IMR-90 (cell line): ENCODE data around the gene RLN3. TPM values are rescaled to one million over a fixed set of nuclear protein-coding genes. Genes with fewer than 3 reads are reported as not detected.

Source experiments
- ATAC-seq: fragments of 200-7000 bp; cut with Tn5 transposase; 2 replicates; pipeline ENCODE4 v1.9.1; 2020; ENCODE audit warnings: low read depth, mild to moderate bottlenecking, moderate library complexity
- BruUV-seq: library from RNA; stranded (reverse); fragments of 400-500 nt; replicated peaks from 2 replicates; lab custom pipeline; 2021; lab: Mats Ljungman, UMichigan
- CTCF ChIA-PET: fragments of 300-600 bp; formaldehyde crosslinking; extraction: SDS; loops from one replicate; lab custom pipeline; 2021; ENCODE audit warnings: antibody characterized with exemption; lab: Yijun Ruan, JAX
- POLR2A ChIA-PET: fragments of 300-600 bp; sonication (Branson Sonifier 250); formaldehyde crosslinking; loops from one replicate; lab custom pipeline; 2022; ENCODE audit warnings: antibody characterized with exemption; ENCODE audit not compliant: unreplicated experiment; lab: Charles Lee
- DNase-seq: peaks from one replicate; pipeline ENCODE4 v3.0.0; 2013
- H2AFZ ChIP-seq: replicated peaks from 2 replicates; pipeline ENCODE3; 2013; ENCODE audit warnings: low read length, mild to moderate bottlenecking; ENCODE audit not compliant: poor library complexity
- H2AK5ac ChIP-seq: 2 replicates; pipeline ENCODE4 v1.6.1; 2013; ENCODE audit warnings: low read depth, low read length, inconsistent platforms
- H2AK9ac ChIP-seq: replicated peaks from 2 replicates; pipeline ENCODE3; 2013; ENCODE audit warnings: mild to moderate bottlenecking, low read depth, low read length, moderate library complexity; ENCODE audit not compliant: poor library complexity
- H2BK120ac ChIP-seq: 2 replicates; pipeline ENCODE4 v1.6.1; 2013; ENCODE audit warnings: low read depth, low read length, inconsistent platforms
- H2BK15ac ChIP-seq: 3 replicates; pipeline ENCODE4 v1.6.1; 2013; ENCODE audit warnings: low read depth, low read length, inconsistent platforms
- H2BK20ac ChIP-seq: 2 replicates; pipeline ENCODE4 v1.6.1; 2013; ENCODE audit warnings: low read depth, mild to moderate bottlenecking, inconsistent platforms, low read length, moderate library complexity
- H2BK5ac ChIP-seq: 2 replicates; pipeline ENCODE4 v1.6.1; 2013; ENCODE audit warnings: mild to moderate bottlenecking, low read depth, low read length, inconsistent platforms; ENCODE audit not compliant: poor library complexity, severe bottlenecking
- H3K14ac ChIP-seq: replicated peaks from 2 replicates; pipeline ENCODE4 v1.6.1; 2013; ENCODE audit warnings: low read depth, low read length, inconsistent platforms
- H3K18ac ChIP-seq: 2 replicates; pipeline ENCODE4 v1.6.1; 2013; ENCODE audit warnings: low read depth, low read length, control low read depth
- H3K23ac ChIP-seq: 2 replicates; pipeline ENCODE4 v1.6.1; 2013; ENCODE audit warnings: low read depth, low read length, inconsistent platforms
- H3K27ac ChIP-seq: 2 replicates; pipeline ENCODE4 v1.5.1; 2013; ENCODE audit warnings: mild to moderate bottlenecking, control low read depth, low read length; ENCODE audit not compliant: insufficient read depth
- H3K27me3 ChIP-seq: 2 replicates; pipeline ENCODE4 v1.6.1; 2013; ENCODE audit warnings: low read length; ENCODE audit not compliant: control insufficient read depth, insufficient read depth
- H3K36me3 ChIP-seq: 2 replicates; pipeline ENCODE4 v1.6.1; 2013; ENCODE audit warnings: low read length, mixed read lengths; ENCODE audit not compliant: control insufficient read depth, insufficient read depth
- H3K4ac ChIP-seq: 2 replicates; pipeline ENCODE4 v1.6.1; 2013; ENCODE audit warnings: low read depth, low read length, inconsistent platforms
- H3K4me1 ChIP-seq: 2 replicates; pipeline ENCODE4 v1.6.1; 2013; ENCODE audit warnings: low read length, mixed read lengths; ENCODE audit not compliant: control insufficient read depth, insufficient read depth
- H3K4me2 ChIP-seq: 2 replicates; pipeline ENCODE4 v1.6.1; 2013; ENCODE audit warnings: low read depth, mild to moderate bottlenecking, control low read depth, low read length, moderate library complexity
- H3K4me3 ChIP-seq: 2 replicates; pipeline ENCODE4 v1.5.1; 2013; ENCODE audit warnings: low read depth, mild to moderate bottlenecking, control low read depth, low read length, moderate library complexity; ENCODE audit not compliant: insufficient read depth
- H3K56ac ChIP-seq: 2 replicates; pipeline ENCODE4 v1.6.1; 2013; ENCODE audit warnings: low read length, inconsistent platforms; ENCODE audit not compliant: insufficient read depth; ENCODE audit errors: extremely low read depth
- H3K79me1 ChIP-seq, 2 experiments: 2 replicates each; pipeline ENCODE4 v1.6.1; 2013; ENCODE audit warnings: low read length in 2 of 2, inconsistent platforms in 1 of 2, low read depth in 1 of 2
- H3K9ac ChIP-seq: 2 replicates; pipeline ENCODE4 v1.6.1; 2013; ENCODE audit warnings: low read depth, low read length, control low read depth
- H3K9me1 ChIP-seq: 2 replicates; pipeline ENCODE4 v1.6.1; 2013; ENCODE audit warnings: low read length, inconsistent platforms; ENCODE audit not compliant: insufficient read depth
- H3K9me3 ChIP-seq: 2 replicates; pipeline ENCODE4 v1.6.1; 2013; ENCODE audit warnings: low read length; ENCODE audit not compliant: control insufficient read depth, insufficient read depth
- H4K20me1 ChIP-seq: 2 replicates; pipeline ENCODE4 v1.6.1; 2013; ENCODE audit warnings: low read length, inconsistent platforms; ENCODE audit not compliant: insufficient read depth
- H4K5ac ChIP-seq: 2 replicates; pipeline ENCODE4 v1.6.1; 2013; ENCODE audit warnings: mild to moderate bottlenecking, low read depth, low read length, control low read depth
- H4K8ac ChIP-seq, 2 experiments: 2 replicates each; pipeline ENCODE4 v1.6.1; 2013; ENCODE audit warnings: low read depth in 2 of 2, low read length in 2 of 2, control low read depth in 1 of 2, inconsistent platforms in 1 of 2
- H4K91ac ChIP-seq: 2 replicates; pipeline ENCODE4 v1.6.1; 2013; ENCODE audit warnings: low read depth, low read length, inconsistent platforms; ENCODE audit not compliant: insufficient read depth
- BHLHE40 ChIP-seq: fragments of 150-350 bp; IDR thresholded peaks from 2 replicates; pipeline ENCODE4 v1.6.1; 2016; ENCODE audit warnings: mild to moderate bottlenecking, low read depth, low read length
- CEBPB ChIP-seq: IDR thresholded peaks from 2 replicates; pipeline ENCODE4 v1.6.1; 2012; ENCODE audit warnings: low read depth, low read length, improper control_type of control experiment
- CHD1 ChIP-seq: IDR thresholded peaks from 2 replicates; pipeline ENCODE4 v1.6.1; 2012; ENCODE audit warnings: low read depth, low read length, improper control_type of control experiment
- MAFK ChIP-seq: IDR thresholded peaks from 2 replicates; pipeline ENCODE4 v1.6.1; 2012; ENCODE audit warnings: low read depth, low read length, improper control_type of control experiment
- MAZ ChIP-seq: IDR thresholded peaks from 2 replicates; pipeline ENCODE4 v1.6.1; 2012; ENCODE audit warnings: low read depth, mild to moderate bottlenecking, low read length, improper control_type of control experiment, moderate library complexity, borderline replicate concordance
- MXI1 ChIP-seq: IDR thresholded peaks from 2 replicates; pipeline ENCODE4 v1.6.1; 2012; ENCODE audit warnings: low read depth, mild to moderate bottlenecking, low read length, moderate library complexity, borderline replicate concordance
- NFE2L2 ChIP-seq: fragments of 150-350 bp; IDR thresholded peaks from 2 replicates; pipeline ENCODE4 v1.6.1; 2016; ENCODE audit warnings: low read depth, mild to moderate bottlenecking, low read length
- RAD21 ChIP-seq: IDR thresholded peaks from 2 replicates; pipeline ENCODE4 v1.6.1; 2012; ENCODE audit warnings: low read length, improper control_type of control experiment
- RCOR1 ChIP-seq: IDR thresholded peaks from 2 replicates; pipeline ENCODE4 v1.6.1; 2012; ENCODE audit warnings: mild to moderate bottlenecking, low read length, improper control_type of control experiment; ENCODE audit not compliant: insufficient replicate concordance
- RFX5 ChIP-seq: IDR thresholded peaks from 2 replicates; pipeline ENCODE4 v1.8.0; 2012; ENCODE audit warnings: low read depth, mild to moderate bottlenecking, low read length, moderate library complexity
- SMC3 ChIP-seq: fragments of 150-350 bp; IDR thresholded peaks from 2 replicates; pipeline ENCODE4 v1.6.1; 2016; ENCODE audit warnings: low read depth, mild to moderate bottlenecking, antibody characterized with exemption, low read length, moderate library complexity
- USF2 ChIP-seq: fragments of 150-350 bp; IDR thresholded peaks from 2 replicates; pipeline ENCODE4 v1.6.1; 2017; ENCODE audit warnings: mild to moderate bottlenecking, antibody characterized with exemption, low read length, low read depth
- WGBS, 2 experiments: methylation state at CpG; one replicate each; pipeline versions ENCODE4 v1.1.5 to v1.1.7; 2013; ENCODE audit warnings: missing lambda C conversion rate in 2 of 2; ENCODE audit not compliant: insufficient read length in 1 of 2; ENCODE audit errors: extremely low coverage in 2 of 2; 5-methylcytosine and 5-hydroxymethylcytosine counted together
- dilution Hi-C: fragments of 300-500 bp; cut with HindIII; formaldehyde crosslinking; loops from one replicate; pipeline ENCODE4 v1.14.3; 2018; ENCODE audit warnings: low sequenced_read_pairs; ENCODE audit not compliant: unreplicated experiment
- in situ Hi-C: fragments of 300-500 bp; cut with MboI; formaldehyde crosslinking; loops from 3 replicates; pipeline ENCODE4 v1.14.3; 2019; ENCODE audit warnings: low sequenced_read_pairs, inconsistent platforms, mixed read lengths
- intact Hi-C: fragments of 100-400 bp; cut with micrococcal nuclease; formaldehyde crosslinking; loops from 2 replicates; pipeline ENCODE4 v1.10.0; 2022
- polyA plus RNA-seq, 3 experiments: library from polyadenylated mRNA; depleted of rRNA; stranded (reverse); fragments of >200 nt; gene quantifications; 2 replicates each; pipeline ENCODE4 v1.2.3, GENCODE V29; 2012; ENCODE audit warnings: low replicate concordance in 1 of 3
- total RNA-seq: library from RNA; depleted of rRNA; stranded (reverse); fragments of >200 nt; gene quantifications from 2 replicates; pipeline ENCODE4 v1.2.3, GENCODE V29; 2012

The RLN3 gene
- total and polyA plus RNA-seq, 2 of the 4 experiments (the other 2 are of a cell fraction): not detected

DNA sequence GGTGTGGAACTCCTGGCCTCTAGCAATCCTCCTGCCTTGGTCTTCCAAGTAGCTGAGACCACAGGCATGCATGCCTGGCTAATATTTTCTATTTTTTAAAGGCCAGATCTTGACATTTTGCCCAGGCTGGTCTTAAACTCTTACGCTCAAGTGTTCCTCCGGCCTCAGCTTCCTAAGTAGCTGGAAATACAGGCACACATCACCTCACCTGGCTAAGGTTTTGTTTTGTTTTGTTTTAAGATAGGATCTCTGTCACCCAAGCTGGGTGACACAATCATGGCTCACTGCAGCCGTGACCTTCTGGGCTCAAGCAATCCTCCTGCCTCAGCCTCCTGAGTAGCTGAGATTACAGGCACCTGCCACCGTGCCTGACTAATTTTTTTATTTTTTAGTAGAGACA, 5.5 kb upstream of the RLN3 start:
- H3K9me3 ChIP-seq: no peaks in the 10 kb centered on the region
- H2BK20ac ChIP-seq: no peak overlapping the region
- BruUV-seq: no TSS peak
- no peak overlapping the region for H3K9ac ChIP-seq
- H3K27me3 ChIP-seq: no peaks in the 10 kb centered on the region; the same call in 1 of the 2 replicates
- no peak overlapping the region for H4K91ac ChIP-seq
- ATAC-seq (no peak), DNase-seq (peak; percentile 47)
- no peaks in the 10 kb centered on the region for H3K9me1 ChIP-seq
- dilution Hi-C loops (no loop called here), intact Hi-C loops (no loop called here), in situ Hi-C loops (no loop called here)
- no peak overlapping the region for H2BK15ac ChIP-seq
- H3K36me3 ChIP-seq: no peaks in the 10 kb centered on the region
- H2AFZ ChIP-seq: no peak overlapping the region
- H2AK5ac ChIP-seq: no peak overlapping the region
- H4K8ac ChIP-seq: no peak overlapping the region
- no peak overlapping the region for H2BK120ac ChIP-seq
- H4K20me1 ChIP-seq: no peaks in the 10 kb centered on the region
- no peak overlapping the region for H3K4me2 ChIP-seq
- no peak overlapping the region for H3K4me3 ChIP-seq
- POLR2A ChIA-PET: no interaction called here
- no peak overlapping the region for H3K27ac ChIP-seq
- no peaks in the 10 kb centered on the region for H3K4me1 ChIP-seq
- H3K18ac ChIP-seq: no peak overlapping the region
- WGBS, 2 experiments: no CpG with 5 or more reads among the region's 4 CpGs
- CTCF ChIA-PET: interaction anchor here (0.9 to 1.1 kb wide), 2 partner anchors 9 to 11 kb away, joined by 3 to 4 read pairs; partner anchors contain the start of gene IL27RA
- H3K79me1 ChIP-seq: no peaks in the 10 kb centered on the region
- H3K14ac ChIP-seq: no peak overlapping the region
- no peak overlapping the region for H3K23ac ChIP-seq
- H3K56ac ChIP-seq: no peak overlapping the region
- H4K5ac ChIP-seq: no peak overlapping the region
- no peak overlapping the region for H3K4ac ChIP-seq
- no peak overlapping the region for H2AK9ac ChIP-seq
- no peak overlapping the region for H2BK5ac ChIP-seq
- no peak for TF ChIP-seq CHD1
- TF ChIP-seq RAD21: no peak
- TF ChIP-seq CEBPB: no peak
- no peak for TF ChIP-seq RCOR1
- no peak for TF ChIP-seq MXI1
- TF ChIP-seq NFE2L2: no peak
- TF ChIP-seq BHLHE40: no peak
- no peak for TF ChIP-seq MAFK
- TF ChIP-seq USF2: no peak
- TF ChIP-seq SMC3: no peak
- TF ChIP-seq MAZ: no peak
- no peak for TF ChIP-seq RFX5
